Neural cell (in vitro differentiated cells): ENCODE measurements around the gene PSMA7. TPM values are rescaled to one million over a fixed set of nuclear protein-coding genes. Genes with fewer than 3 reads are reported as not detected.

Source experiments
- H2AFZ ChIP-seq: fragments of 200-600, 300-800 bp; sonication (generic), shearing (Covaris generic); 2 replicates; pipeline ENCODE4 v1.6.0; 2014; ENCODE audit warnings: low read depth, mild to moderate bottlenecking, antibody characterized with exemption, low read length, moderate library complexity
- H3F3A ChIP-seq: fragments of 200-600 bp; shearing (Covaris generic); 2 replicates; pipeline ENCODE4 v1.6.1; 2016; ENCODE audit warnings: mild to moderate bottlenecking, moderate library complexity, mixed read lengths, antibody characterized with exemption, low read length; ENCODE audit not compliant: insufficient read depth, poor library complexity, severe bottlenecking
- H3K27ac ChIP-seq: fragments of 200-600, 300-800 bp; sonication (generic), shearing (Covaris generic); 2 replicates; pipeline ENCODE4 v1.5.1; 2014; ENCODE audit warnings: mild to moderate bottlenecking, low read length, moderate library complexity
- H3K27me3 ChIP-seq: fragments of 300-800, 200-600 bp; sonication (generic), shearing (Covaris generic); 2 replicates; pipeline ENCODE4 v1.6.0; 2014; ENCODE audit warnings: mild to moderate bottlenecking, low read depth, low read length, moderate library complexity; ENCODE audit not compliant: insufficient read depth
- H3K36me3 ChIP-seq: fragments of 300-800, 200-600 bp; sonication (generic), shearing (Covaris generic); 2 replicates; pipeline ENCODE4 v1.5.1; 2014; ENCODE audit warnings: mild to moderate bottlenecking, antibody characterized with exemption, low read length, moderate library complexity; ENCODE audit not compliant: insufficient read depth
- H3K4me2 ChIP-seq: fragments of 300-800, 200-600 bp; sonication (generic), shearing (Covaris generic); 2 replicates; pipeline ENCODE4 v1.6.0; 2014; ENCODE audit warnings: mild to moderate bottlenecking, low read length
- H3K4me3 ChIP-seq: fragments of 300-800, 200-600 bp; sonication (generic), shearing (Covaris generic); 2 replicates; pipeline ENCODE4 v1.5.1; 2014; ENCODE audit warnings: mild to moderate bottlenecking, low read length, moderate library complexity
- H3K79me2 ChIP-seq: fragments of 200-600 bp; shearing (Covaris generic); replicated peaks from 2 replicates; pipeline ENCODE4 v1.6.0; 2014; ENCODE audit warnings: mild to moderate bottlenecking, low read length, moderate library complexity; ENCODE audit not compliant: insufficient read depth
- H3K9ac ChIP-seq: fragments of 300-800, 200-600 bp; sonication (generic), shearing (Covaris generic); 2 replicates; pipeline ENCODE4 v1.6.1; 2016; ENCODE audit warnings: mild to moderate bottlenecking, low read length, mixed read lengths
- H3K9me2 ChIP-seq: fragments of 200-600 bp; shearing (Covaris generic); 2 replicates; pipeline ENCODE4 v1.6.1; 2016; ENCODE audit warnings: mild to moderate bottlenecking, low read length, mixed read lengths; ENCODE audit not compliant: insufficient read depth
- H3K9me3 ChIP-seq: fragments of 200-600, 300-800 bp; sonication (generic), shearing (Covaris generic); 2 replicates; pipeline ENCODE4 v1.6.1; 2016; ENCODE audit warnings: mild to moderate bottlenecking, mixed run types, low read length, moderate library complexity, mixed read lengths
- H4K20me1 ChIP-seq: fragments of 200-600 bp; shearing (Covaris generic); 2 replicates; pipeline ENCODE4 v1.6.1; 2016; ENCODE audit warnings: mild to moderate bottlenecking, mixed run types; ENCODE audit not compliant: insufficient read depth
- EP300 ChIP-seq: fragments of 450-650 bp; conservative IDR thresholded peaks from 2 replicates; pipeline ENCODE4 v1.6.1; 2014; ENCODE audit warnings: antibody characterized with exemption, mild to moderate bottlenecking, moderate library complexity; ENCODE audit not compliant: poor library complexity, severe bottlenecking
- EZH2 ChIP-seq: fragments of 200-600, 300-800 bp; shearing (Covaris generic), sonication (generic); IDR thresholded peaks from 2 replicates; pipeline ENCODE4 v1.6.1; 2014; ENCODE audit warnings: antibody characterized with exemption, low read length, borderline replicate concordance, mild to moderate bottlenecking; ENCODE audit not compliant: insufficient read depth, poor library complexity, severe bottlenecking
- MXI1 ChIP-seq: fragments of 450-650 bp; conservative IDR thresholded peaks from 2 replicates; pipeline ENCODE4 v1.6.1; 2014; ENCODE audit warnings: antibody characterized with exemption, mild to moderate bottlenecking; ENCODE audit not compliant: poor library complexity, severe bottlenecking
- POLR2AphosphoS5 ChIP-seq: IDR thresholded peaks from 2 replicates; pipeline ENCODE4 v1.6.1; 2012
- RAD21 ChIP-seq: fragments of 450-650 bp; conservative IDR thresholded peaks from 2 replicates; pipeline ENCODE4 v1.6.1; 2014; ENCODE audit warnings: antibody characterized with exemption, mild to moderate bottlenecking, moderate library complexity
- SMC3 ChIP-seq: fragments of 450-650 bp; conservative IDR thresholded peaks from 2 replicates; pipeline ENCODE4 v1.6.1; 2014; ENCODE audit warnings: antibody characterized with exemption, mild to moderate bottlenecking, moderate library complexity; ENCODE audit not compliant: poor library complexity
- TAF1 ChIP-seq: IDR thresholded peaks from 2 replicates; pipeline ENCODE4 v1.6.1; 2012; ENCODE audit warnings: low read depth
- polyA plus RNA-seq: library from polyadenylated mRNA; depleted of rRNA; stranded (reverse); fragments of >200 nt; gene quantifications from 2 replicates; pipeline ENCODE4 v1.2.3, GENCODE V29; 2014
- TF ChIP-seq, protein P1 (sequence below): fragments of 450-650 bp; IDR thresholded peaks from 2 replicates; pipeline ENCODE4 v1.5.1; 2014; ENCODE audit warnings: antibody characterized with exemption, mild to moderate bottlenecking, moderate library complexity; ENCODE audit not compliant: poor library complexity, severe bottlenecking
- TF ChIP-seq, protein P2 (sequence below): IDR thresholded peaks from 2 replicates; pipeline ENCODE4 v1.6.1; 2012; ENCODE audit warnings: borderline replicate concordance

Gene PSMA7
- polyA plus RNA-seq, 1 donor from 2014 or later, result 874 TPM

DNA sequence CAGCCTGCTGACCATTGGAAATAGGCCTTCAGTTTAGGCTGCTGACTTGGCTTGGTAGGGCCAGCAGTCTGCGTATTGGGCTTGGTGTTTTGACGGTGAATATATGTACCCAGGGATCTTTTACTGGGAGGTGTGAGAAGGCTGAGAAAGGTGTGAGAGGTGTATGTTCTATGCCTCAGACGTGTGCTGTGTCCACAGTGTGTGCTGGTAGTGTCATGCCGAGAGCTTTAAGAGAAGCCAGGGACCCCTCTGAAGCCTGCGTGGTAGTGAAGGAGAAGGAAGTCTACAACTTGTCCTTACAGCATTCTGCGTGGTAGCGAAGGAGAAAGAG lies 2.5 kb upstream of the PSMA7 start:
- Histone ChIP-seq H3K27me3 (no peaks in the 10 kb centered on the region), H2AFZ (no peak overlapping the region), H3K9me3 (no peaks in the 10 kb centered on the region), H3F3A (peaks cover 4% of the 10 kb centered on the region), H3K4me3 (peak overlapping the region; percentile 95), H3K79me2 (peaks cover 60% of the 10 kb centered on the region), H3K9me2 (no peaks in the 10 kb centered on the region), H3K9ac (no peak overlapping the region), H3K36me3 (no peaks in the 10 kb centered on the region), H3K27ac (no peak overlapping the region), H4K20me1 (peaks cover 56% of the 10 kb centered on the region), H3K4me2 (no peak overlapping the region)
- TF ChIP-seq EP300, result no peak
- no peak for TF ChIP-seq RAD21
- TF ChIP-seq, protein P1, sequence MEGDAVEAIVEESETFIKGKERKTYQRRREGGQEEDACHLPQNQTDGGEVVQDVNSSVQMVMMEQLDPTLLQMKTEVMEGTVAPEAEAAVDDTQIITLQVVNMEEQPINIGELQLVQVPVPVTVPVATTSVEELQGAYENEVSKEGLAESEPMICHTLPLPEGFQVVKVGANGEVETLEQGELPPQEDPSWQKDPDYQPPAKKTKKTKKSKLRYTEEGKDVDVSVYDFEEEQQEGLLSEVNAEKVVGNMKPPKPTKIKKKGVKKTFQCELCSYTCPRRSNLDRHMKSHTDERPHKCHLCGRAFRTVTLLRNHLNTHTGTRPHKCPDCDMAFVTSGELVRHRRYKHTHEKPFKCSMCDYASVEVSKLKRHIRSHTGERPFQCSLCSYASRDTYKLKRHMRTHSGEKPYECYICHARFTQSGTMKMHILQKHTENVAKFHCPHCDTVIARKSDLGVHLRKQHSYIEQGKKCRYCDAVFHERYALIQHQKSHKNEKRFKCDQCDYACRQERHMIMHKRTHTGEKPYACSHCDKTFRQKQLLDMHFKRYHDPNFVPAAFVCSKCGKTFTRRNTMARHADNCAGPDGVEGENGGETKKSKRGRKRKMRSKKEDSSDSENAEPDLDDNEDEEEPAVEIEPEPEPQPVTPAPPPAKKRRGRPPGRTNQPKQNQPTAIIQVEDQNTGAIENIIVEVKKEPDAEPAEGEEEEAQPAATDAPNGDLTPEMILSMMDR, result no peak
- no peak for TF ChIP-seq EZH2
- TF ChIP-seq SMC3, result no peak

DNA sequence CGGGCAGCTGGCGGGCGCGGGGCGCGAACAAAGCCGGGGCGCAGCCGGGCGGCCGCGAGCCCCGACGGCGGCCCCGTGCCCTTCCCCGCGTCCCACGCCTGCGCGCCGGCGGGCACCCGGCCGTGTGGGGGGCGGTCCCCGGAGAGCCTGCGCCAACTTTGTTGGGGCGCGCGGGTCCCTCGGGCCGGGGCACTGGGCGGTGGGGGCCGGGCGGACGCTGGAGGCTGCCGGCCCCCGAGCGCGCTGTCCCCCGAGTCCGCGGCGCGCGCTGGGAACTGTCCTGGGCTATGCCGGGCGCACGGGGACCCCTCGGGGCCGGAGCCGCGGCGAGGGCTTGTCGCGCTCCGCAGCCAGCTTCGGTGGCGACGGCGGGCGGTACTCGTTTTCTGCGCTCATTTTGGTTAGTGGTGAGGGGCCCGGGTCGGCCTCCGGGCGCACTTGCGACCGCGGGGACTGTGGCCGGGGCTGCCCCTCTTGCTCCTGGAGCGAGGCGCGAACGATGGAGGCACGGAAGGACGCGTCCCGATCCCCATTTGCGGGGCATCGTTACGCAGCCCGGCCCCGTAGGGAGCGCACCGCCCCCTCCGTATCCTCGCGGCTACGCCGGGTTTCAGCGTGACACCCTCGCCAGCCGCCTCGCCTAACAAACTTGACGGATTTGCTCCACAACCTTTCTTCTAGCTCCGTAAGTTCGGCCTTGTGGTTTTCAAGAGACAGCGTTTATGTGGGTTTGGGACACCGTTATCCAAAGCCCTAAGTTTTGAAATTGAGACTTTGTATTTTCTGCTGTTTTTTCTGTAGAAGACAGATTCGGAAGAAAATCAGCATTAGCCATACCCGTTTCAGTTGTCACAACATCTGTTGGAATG lies 997 bp upstream of the PSMA7 start:
- Histone ChIP-seq H3K9me2 (no peaks in the 10 kb centered on the region), H2AFZ (no peak overlapping the region), H3K36me3 (peaks cover 10% of the 10 kb centered on the region), H3K27me3 (no peaks in the 10 kb centered on the region), H3K9ac (peak overlapping the region; percentile 84), H3K27ac (peak overlapping the region; percentile 65), H3F3A (peaks cover 7% of the 10 kb centered on the region), H3K9me3 (no peaks in the 10 kb centered on the region), H3K79me2 (peaks cover 74% of the 10 kb centered on the region), H3K4me2 (peak overlapping the region; percentile 45), H3K4me3 (peak overlapping the region; percentile 95), H4K20me1 (peaks cover 56% of the 10 kb centered on the region)
- TF ChIP-seq POLR2AphosphoS5 (peak; percentile 55), RAD21 (peak; percentile 34), TAF1 (no peak), EZH2 (no peak), EP300 (no peak), SMC3 (peak; percentile 45), MXI1 (peak; percentile 81)
- TF ChIP-seq, protein P2, sequence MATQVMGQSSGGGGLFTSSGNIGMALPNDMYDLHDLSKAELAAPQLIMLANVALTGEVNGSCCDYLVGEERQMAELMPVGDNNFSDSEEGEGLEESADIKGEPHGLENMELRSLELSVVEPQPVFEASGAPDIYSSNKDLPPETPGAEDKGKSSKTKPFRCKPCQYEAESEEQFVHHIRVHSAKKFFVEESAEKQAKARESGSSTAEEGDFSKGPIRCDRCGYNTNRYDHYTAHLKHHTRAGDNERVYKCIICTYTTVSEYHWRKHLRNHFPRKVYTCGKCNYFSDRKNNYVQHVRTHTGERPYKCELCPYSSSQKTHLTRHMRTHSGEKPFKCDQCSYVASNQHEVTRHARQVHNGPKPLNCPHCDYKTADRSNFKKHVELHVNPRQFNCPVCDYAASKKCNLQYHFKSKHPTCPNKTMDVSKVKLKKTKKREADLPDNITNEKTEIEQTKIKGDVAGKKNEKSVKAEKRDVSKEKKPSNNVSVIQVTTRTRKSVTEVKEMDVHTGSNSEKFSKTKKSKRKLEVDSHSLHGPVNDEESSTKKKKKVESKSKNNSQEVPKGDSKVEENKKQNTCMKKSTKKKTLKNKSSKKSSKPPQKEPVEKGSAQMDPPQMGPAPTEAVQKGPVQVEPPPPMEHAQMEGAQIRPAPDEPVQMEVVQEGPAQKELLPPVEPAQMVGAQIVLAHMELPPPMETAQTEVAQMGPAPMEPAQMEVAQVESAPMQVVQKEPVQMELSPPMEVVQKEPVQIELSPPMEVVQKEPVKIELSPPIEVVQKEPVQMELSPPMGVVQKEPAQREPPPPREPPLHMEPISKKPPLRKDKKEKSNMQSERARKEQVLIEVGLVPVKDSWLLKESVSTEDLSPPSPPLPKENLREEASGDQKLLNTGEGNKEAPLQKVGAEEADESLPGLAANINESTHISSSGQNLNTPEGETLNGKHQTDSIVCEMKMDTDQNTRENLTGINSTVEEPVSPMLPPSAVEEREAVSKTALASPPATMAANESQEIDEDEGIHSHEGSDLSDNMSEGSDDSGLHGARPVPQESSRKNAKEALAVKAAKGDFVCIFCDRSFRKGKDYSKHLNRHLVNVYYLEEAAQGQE, result no peak
- TF ChIP-seq, protein P1, result no peak
